GM12873 (cell line): Measurements from ENCODE around the gene PRRT3.

Experiments used
- CTCF ChIP-seq: IDR thresholded peaks from 2 replicates; pipeline ENCODE4 v1.5.1; 2012; ENCODE audit warnings: low read depth, mild to moderate bottlenecking, moderate library complexity, low read length, control low read depth; ENCODE audit not compliant: insufficient read depth; ENCODE audit errors: missing control alignments

Gene PRRT3

GRCh38 chr3:9937486-9938238, 14.5 kb downstream of the PRRT3 start:
- TF ChIP-seq CTCF = no peak

DNA sequence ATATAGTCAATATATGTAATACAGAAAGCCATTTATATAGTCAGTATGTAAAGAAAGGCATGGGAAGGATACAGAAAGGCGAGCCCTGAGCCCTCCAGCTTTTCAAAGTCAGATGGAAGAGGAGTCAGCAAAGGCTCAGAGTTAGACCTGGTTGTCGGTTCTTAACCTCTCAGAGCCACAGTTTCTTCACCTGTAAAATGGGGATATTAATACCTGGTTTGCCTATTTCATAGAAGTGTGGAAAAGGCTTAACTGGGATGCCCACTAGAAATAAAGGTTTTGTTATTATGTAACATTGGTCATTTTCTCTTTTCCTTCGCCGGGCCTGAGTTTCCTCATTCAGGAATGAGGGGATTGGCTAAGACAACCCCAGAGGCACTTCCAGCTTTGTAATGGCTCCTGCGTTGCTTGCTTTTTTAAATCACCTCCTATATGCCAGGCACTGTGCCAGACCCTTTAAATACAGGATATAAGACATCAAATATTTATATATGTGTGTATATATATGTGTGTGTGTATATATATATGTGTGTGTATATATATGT, 16.2 kb downstream of the PRRT3 start:
- TF ChIP-seq CTCF = no peak

DNA sequence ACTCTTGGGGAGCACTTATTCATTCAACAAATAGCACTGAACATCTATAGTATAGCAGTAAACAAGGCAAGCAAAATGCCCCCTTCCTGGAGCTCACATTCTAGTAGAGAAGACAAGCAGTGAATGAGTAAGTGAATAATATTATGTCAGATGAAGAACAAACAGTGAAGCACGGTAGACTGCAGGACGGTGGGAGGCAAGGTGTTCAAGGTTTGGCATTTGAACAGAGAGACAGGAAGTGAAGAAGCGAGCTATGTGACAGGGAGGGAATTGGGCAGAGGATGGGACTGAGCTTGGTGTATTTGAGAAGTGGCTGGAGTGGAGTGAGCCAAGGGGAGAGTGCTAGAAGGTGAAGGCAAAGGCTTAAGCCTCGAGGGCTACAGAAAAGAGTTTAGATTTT, 17.2 kb downstream of the PRRT3 start:
- TF ChIP-seq CTCF = no peak

- TF ChIP-seq CTCF = peak; percentile 29
These were observed 18.0 kb downstream of the PRRT3 start for GRCh38 chr3:9934235-9934621.

- no peak for TF ChIP-seq CTCF
These were observed 18.5 kb downstream of the PRRT3 start, which contains the start of gene CRELD1 for GRCh38 chr3:9933561-9934234. TSS of gene CRELD1 (plus strand) at chr3:9933834. CDS start at chr3:9934439, 605 bp downstream.

DNA sequence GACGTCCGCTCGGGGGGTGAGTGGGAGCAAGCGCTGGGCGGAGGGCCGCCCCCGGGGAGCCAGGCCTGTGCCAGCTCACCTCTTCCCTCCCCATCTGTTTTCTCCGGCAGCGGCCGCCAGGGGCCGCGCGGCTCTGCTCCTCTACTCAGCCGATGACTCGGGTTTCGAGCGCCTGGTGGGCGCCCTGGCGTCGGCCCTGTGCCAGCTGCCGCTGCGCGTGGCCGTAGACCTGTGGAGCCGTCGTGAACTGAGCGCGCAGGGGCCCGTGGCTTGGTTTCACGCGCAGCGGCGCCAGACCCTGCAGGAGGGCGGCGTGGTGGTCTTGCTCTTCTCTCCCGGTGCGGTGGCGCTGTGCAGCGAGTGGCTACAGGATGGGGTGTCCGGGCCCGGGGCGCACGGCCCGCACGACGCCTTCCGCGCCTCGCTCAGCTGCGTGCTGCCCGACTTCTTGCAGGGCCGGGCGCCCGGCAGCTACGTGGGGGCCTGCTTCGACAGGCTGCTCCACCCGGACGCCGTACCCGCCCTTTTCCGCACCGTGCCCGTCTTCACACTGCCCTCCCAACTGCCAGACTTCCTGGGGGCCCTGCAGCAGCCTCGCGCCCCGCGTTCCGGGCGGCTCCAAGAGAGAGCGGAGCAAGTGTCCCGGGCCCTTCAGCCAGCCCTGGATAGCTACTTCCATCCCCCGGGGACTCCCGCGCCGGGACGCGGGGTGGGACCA, 19.2 kb downstream of the PRRT3 start:
- peak; percentile 89 for TF ChIP-seq CTCF

DNA sequence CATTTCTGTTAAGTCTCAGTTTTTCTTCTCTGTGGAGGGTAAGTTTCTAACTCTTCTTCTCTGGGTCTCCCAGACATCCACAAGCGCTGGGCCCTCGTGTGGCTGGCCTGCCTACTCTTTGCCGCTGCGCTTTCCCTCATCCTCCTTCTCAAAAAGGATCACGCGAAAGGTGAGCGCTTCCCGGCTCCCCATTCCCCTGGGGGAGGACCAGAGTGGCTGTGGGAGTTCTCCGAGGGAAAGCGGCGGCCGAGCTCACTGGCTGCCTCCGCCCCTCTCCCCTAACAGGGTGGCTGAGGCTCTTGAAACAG, 19.7 kb downstream of the PRRT3 start:
- TF ChIP-seq CTCF = no peak
